AG10803 (cell line): ENCODE data around the gene NHLH1.

Source experiments
- DNase-seq: peaks from one replicate; pipeline ENCODE4 v3.0.0; 2010; ENCODE audit warnings: low read depth
- H3K4me3 ChIP-seq: 2 replicates; pipeline ENCODE4 v1.5.1; 2011; ENCODE audit warnings: mild to moderate bottlenecking, low read length, control low read depth
- TF ChIP-seq, protein P1 (sequence below): conservative IDR thresholded peaks from 2 replicates; pipeline ENCODE4 v1.5.1; 2011; ENCODE audit warnings: mild to moderate bottlenecking, low read length, control low read depth, inconsistent platforms

NHLH1 gene

DNA sequence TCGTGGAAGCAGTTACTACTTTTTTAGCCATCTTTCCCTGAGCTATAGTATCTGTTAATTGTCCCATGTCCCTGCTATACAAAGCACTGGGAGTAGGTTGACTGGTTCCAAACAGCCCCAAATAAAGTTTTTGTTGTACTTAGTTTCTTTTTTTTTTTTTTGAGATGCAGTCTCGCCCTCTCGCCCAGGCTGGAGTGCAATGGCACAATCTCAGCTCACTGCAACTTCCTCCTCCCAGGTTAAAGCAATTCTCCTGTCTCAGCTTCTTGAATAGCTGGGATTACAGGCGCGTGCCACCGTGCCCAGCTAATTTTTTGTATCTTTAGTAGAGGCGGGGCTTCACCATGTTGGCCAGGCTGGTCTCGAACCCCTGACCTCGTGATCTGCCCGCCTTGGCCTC, 20.4 kb upstream of the NHLH1 start:
- TF ChIP-seq, protein P1, sequence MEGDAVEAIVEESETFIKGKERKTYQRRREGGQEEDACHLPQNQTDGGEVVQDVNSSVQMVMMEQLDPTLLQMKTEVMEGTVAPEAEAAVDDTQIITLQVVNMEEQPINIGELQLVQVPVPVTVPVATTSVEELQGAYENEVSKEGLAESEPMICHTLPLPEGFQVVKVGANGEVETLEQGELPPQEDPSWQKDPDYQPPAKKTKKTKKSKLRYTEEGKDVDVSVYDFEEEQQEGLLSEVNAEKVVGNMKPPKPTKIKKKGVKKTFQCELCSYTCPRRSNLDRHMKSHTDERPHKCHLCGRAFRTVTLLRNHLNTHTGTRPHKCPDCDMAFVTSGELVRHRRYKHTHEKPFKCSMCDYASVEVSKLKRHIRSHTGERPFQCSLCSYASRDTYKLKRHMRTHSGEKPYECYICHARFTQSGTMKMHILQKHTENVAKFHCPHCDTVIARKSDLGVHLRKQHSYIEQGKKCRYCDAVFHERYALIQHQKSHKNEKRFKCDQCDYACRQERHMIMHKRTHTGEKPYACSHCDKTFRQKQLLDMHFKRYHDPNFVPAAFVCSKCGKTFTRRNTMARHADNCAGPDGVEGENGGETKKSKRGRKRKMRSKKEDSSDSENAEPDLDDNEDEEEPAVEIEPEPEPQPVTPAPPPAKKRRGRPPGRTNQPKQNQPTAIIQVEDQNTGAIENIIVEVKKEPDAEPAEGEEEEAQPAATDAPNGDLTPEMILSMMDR = no peak
- DNase-seq = no peak
- no peak overlapping the region for H3K4me3 ChIP-seq

DNA sequence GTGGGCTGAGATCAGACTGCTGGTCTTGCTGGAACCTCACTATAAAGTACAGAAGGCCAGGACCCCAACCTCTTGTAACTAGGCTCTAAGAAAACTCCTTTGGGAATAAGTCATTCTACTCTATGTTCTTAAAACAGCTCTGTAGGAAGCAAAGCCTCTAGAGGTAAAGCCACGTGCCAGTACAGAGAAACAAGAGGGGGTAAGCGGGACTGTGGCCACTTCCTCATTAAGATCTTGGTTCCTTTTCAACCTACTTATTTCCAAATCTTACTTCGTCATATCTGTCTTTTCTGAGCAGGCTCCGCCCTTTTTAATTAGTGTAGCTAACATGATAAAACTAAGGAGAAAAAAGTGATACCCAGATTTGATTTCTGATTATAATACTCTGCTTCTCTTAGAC, 19.9 kb upstream of the NHLH1 start:
- TF ChIP-seq, protein P1 = no peak
- no peak for DNase-seq
- no peak overlapping the region for H3K4me3 ChIP-seq

DNA sequence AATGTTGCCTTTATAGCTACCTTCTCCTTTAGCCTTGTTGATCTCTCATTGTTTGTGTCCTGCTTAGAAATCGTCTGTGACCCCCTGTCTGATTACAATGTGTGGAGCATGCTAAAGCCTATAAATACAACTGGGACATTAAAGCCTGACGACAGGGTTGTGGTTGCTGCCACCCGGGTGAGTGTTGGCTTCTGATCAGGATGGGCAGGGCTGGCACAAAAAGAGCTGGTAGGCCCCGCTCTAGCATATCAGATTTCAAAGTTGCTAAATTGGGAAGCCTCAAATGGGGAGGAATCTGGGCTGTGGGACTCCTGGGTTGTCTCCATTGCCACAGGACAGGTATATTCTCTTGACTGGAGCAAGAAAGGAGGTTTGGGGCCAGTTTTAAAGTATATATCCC, 15.2 kb upstream of the NHLH1 start:
- TF ChIP-seq, protein P1 = no peak
- H3K4me3 ChIP-seq = no peak overlapping the region
- DNase-seq = no peak

DNA sequence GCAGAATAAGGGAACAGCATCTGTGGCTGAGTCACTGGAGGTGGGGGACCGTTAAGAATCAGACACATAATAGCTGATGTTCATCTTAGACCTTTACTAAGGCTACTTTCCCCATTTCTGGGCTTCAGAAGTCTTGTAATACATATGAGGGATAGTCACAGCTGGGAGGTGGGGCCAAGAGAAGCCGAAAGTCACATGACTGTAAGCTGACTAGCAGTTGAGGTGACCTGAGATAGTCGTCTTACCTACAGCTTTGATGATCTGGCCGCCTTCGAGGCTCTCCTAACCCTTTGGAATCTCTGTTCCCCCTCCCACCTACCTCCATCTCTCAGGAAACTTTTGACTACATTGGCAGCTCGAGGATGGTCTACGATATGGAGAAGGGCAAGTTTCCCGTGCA, 14.3 kb upstream of the NHLH1 start:
- TF ChIP-seq, protein P1 = no peak
- no peak overlapping the region for H3K4me3 ChIP-seq
- DNase-seq = no peak

DNA sequence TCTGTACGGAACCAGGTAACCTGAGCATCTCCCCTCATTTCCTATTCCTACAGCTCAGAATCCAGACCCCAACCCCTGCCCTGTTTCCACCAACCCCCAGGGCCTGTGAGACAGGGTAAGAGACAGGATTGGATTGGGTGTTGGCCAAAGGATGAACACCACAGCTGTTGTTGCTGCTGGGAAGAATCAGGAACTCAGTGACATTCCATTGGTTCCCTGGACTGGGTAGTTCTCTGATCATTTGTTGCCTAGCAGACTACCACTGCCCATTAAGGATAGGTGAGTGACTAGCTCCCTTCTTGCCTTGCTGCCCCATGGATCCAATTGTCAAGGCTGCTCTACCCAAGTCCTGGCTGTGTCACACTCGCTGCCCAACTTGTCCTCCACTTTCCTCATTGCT, 13.6 kb upstream of the NHLH1 start:
- TF ChIP-seq, protein P1 = no peak
- H3K4me3 ChIP-seq = no peak overlapping the region
- peak; percentile 22 for DNase-seq

DNA sequence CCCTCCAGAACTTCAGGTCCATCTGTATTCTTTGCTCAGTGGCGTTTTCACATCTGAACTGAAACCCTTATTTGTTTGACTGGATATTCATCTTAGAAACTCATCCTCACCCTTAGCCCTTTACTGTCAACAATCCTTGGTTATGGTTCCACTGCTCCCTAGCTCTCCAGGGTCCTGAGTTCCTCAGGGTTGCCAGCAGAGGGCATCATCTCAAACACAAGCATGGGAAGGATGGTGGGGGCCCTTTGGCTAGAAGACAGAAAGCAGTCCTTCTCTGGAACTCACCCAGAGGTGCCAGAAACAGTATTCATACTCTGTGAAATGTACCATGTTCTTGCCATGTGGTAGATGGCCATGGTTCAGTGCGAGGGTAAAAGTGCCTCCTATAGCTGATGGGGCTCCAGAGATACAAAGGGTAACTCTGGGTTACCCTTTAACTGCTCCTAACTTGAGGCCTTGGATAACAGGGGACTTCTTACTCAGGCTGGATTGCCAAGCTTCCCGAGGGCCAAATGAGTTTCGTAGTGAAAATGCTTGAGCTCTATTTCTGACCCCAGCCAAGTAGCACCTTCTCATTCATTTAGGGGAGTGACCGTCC, 12.4 kb upstream of the NHLH1 start:
- H3K4me3 ChIP-seq = no peak overlapping the region
- TF ChIP-seq, protein P1 = peak; percentile 53
- DNase-seq = peak; percentile 12

DNA sequence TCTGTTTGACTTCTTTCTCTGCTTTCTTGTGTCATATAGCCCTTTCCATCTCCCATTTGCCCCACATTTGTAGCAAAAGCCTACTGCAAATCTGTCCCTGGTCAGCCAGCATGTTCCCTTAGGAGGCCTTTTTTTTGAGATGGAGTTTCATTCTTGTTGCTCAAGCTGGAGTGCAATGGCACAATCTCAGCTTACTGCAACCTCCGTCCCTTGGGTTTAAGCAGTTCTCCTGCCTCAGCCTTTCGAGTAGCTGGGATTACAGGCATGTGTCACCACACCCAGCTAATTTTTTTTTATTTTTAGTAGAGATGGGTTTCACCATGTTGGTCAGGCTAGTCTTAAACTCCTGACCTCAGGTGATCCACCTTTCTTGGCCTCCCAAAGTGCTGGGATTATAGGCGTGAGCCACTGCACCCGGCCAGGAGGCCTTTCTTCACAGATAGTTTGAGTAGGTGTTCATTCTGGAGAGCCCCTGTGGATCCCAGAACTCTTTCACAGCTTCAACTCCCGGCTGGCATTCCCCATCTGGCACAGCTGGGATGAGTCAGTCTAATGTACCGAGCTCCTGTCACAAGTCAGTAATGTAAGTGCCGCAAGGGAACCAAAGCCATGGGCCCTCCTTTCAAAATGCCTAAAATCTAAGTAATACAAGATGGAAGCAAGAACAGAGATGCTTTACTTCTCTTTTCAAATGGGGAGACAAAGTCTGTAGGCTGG, 9.4 kb upstream of the NHLH1 start:
- H3K4me3 ChIP-seq = no peak overlapping the region
- peak; percentile 56 for DNase-seq
- TF ChIP-seq, protein P1 = no peak
